H1 (cell line): ENCODE data around the gene NFIX. TPM values are rescaled to one million over a fixed set of nuclear protein-coding genes. Genes with fewer than 3 reads are reported as not detected.

Source experiments
- CTCF ChIA-PET: fragments of 300-600 bp; sonication (Branson Sonifier 250); formaldehyde crosslinking; loops from one replicate; lab custom pipeline; 2021; ENCODE audit not compliant: partially characterized antibody; lab: Charles Lee
- POLR2A ChIA-PET: fragments of 300-600 bp; sonication (Branson Sonifier 250); formaldehyde crosslinking; loops from one replicate; lab custom pipeline; 2021; ENCODE audit warnings: inconsistent platforms; ENCODE audit not compliant: partially characterized antibody; lab: Charles Lee
- DNase-seq, 2 experiments: peaks; one replicate each; pipeline versions ENCODE4 v3.0.0 to v3.0.0-alpha.2; 2010 to 2022; ENCODE audit warnings: low spot score in 2 of 2, low read depth in 1 of 2, mixed read lengths in 1 of 2
- FAIRE-seq: peaks from 2 replicates; lab custom pipeline; 2011; peaks lifted over from hg19 to GRCh38; lab: Jason Lieb, UNC
- H2AFZ ChIP-seq: 2 replicates; pipeline ENCODE4 v1.8.1; 2012; ENCODE audit warnings: low read length, inconsistent platforms
- H2AK5ac ChIP-seq: 2 replicates; pipeline ENCODE4 v1.6.1; 2013; ENCODE audit warnings: low read depth, low read length
- H2BK120ac ChIP-seq: replicated peaks from 2 replicates; pipeline ENCODE3; 2013; ENCODE audit warnings: low read depth, low read length, inconsistent platforms
- H2BK12ac ChIP-seq: 2 replicates; pipeline ENCODE4 v1.6.1; 2013; ENCODE audit warnings: low read depth, low read length
- H2BK15ac ChIP-seq: 2 replicates; pipeline ENCODE4 v1.6.1; 2013; ENCODE audit warnings: low read length
- H2BK20ac ChIP-seq: 2 replicates; pipeline ENCODE4 v1.6.1; 2013; ENCODE audit warnings: low read length
- H2BK5ac ChIP-seq: 2 replicates; pipeline ENCODE4 v1.6.1; 2013; ENCODE audit warnings: low read depth, low read length
- H3K14ac ChIP-seq: 2 replicates; pipeline ENCODE4 v1.6.1; 2013; ENCODE audit warnings: inconsistent platforms; ENCODE audit not compliant: insufficient read length
- H3K18ac ChIP-seq: 2 replicates; pipeline ENCODE4 v1.6.1; 2013; ENCODE audit warnings: low read length; ENCODE audit errors: extremely low read depth
- H3K23ac ChIP-seq: 2 replicates; pipeline ENCODE4 v1.6.1; 2013; ENCODE audit warnings: inconsistent platforms; ENCODE audit not compliant: insufficient read length
- H3K23me2 ChIP-seq: 2 replicates; pipeline ENCODE4 v1.6.1; 2013; ENCODE audit warnings: low read depth, low read length
- H3K27ac ChIP-seq: 2 replicates; pipeline ENCODE4 v1.6.1; 2011; ENCODE audit warnings: low read depth, low read length, inconsistent platforms
- H3K27me3 ChIP-seq, 4 experiments: replicated peaks in 1 of 4; 1 replicate in 1 of 4; 2 replicates in 3 of 4; pipeline versions ENCODE4 v1.6.1 to v1.8.1; 2011 to 2013; ENCODE audit warnings: low read length in 3 of 4, mild to moderate bottlenecking in 3 of 4, inconsistent platforms in 2 of 4, mixed read lengths in 2 of 4, moderate library complexity in 1 of 4; ENCODE audit not compliant: control insufficient read depth in 3 of 4, insufficient read depth in 3 of 4; ENCODE audit errors: extremely low read depth in 1 of 4
- H3K36me3 ChIP-seq, 4 experiments: 2 replicates each; pipeline versions ENCODE4 v1.6.1 to v1.8.1; 2011 to 2013; ENCODE audit warnings: mild to moderate bottlenecking in 4 of 4, low read length in 3 of 4, moderate library complexity in 2 of 4, control low read depth in 1 of 4, inconsistent platforms in 1 of 4; ENCODE audit not compliant: insufficient read depth in 4 of 4, control insufficient read depth in 2 of 4
- H3K4ac ChIP-seq: replicated peaks from 2 replicates; pipeline ENCODE3; 2013; ENCODE audit warnings: low read length, low read depth, mixed read lengths, inconsistent platforms; ENCODE audit not compliant: insufficient read length
- H3K4me1 ChIP-seq, 4 experiments: replicated peaks in 1 of 4; 1 replicate in 1 of 4; 2 replicates in 3 of 4; pipeline versions ENCODE4 v1.6.1 to v1.8.1; 2011 to 2013; ENCODE audit warnings: low read length in 3 of 4, inconsistent platforms in 2 of 4, mixed read lengths in 1 of 4; ENCODE audit not compliant: insufficient read depth in 4 of 4, control insufficient read depth in 3 of 4
- H3K4me2 ChIP-seq, 2 experiments: 2 replicates each; pipeline versions ENCODE4 v1.6.1 to v1.8.1; 2011 to 2013; ENCODE audit warnings: low read depth in 2 of 2, low read length in 2 of 2, control low read depth in 1 of 2, inconsistent platforms in 1 of 2, mild to moderate bottlenecking in 1 of 2; ENCODE audit not compliant: insufficient read depth in 1 of 2
- H3K4me3 ChIP-seq, 4 experiments: fragments of 200-600, 300-600 bp in 1 of 4; sonication (generic), shearing (Covaris generic), sonication (Bioruptor Twin) in 1 of 4; 2 replicates each; pipeline versions ENCODE4 v1.5.1 to v1.8.1; 2011 to 2016; ENCODE audit warnings: low read length in 4 of 4, low read depth in 3 of 4, control low read depth in 2 of 4, inconsistent platforms in 2 of 4, mild to moderate bottlenecking in 2 of 4, mixed read lengths in 1 of 4, moderate library complexity in 1 of 4; ENCODE audit not compliant: insufficient read depth in 2 of 4; ENCODE audit errors: extremely low read depth in 1 of 4
- H3K56ac ChIP-seq: replicated peaks from 2 replicates; pipeline ENCODE3; 2013; ENCODE audit warnings: low read depth, mild to moderate bottlenecking, mixed read lengths, low read length, inconsistent platforms; ENCODE audit not compliant: insufficient read length
- H3K79me1 ChIP-seq: 2 replicates; pipeline ENCODE4 v1.6.1; 2013; ENCODE audit warnings: low read depth, low read length, control low read depth
- H3K79me2 ChIP-seq, 2 experiments: 2 replicates each; pipeline versions ENCODE4 v1.6.1 to v1.8.1; 2012 to 2013; ENCODE audit warnings: low read length in 2 of 2, mild to moderate bottlenecking in 2 of 2, inconsistent platforms in 1 of 2; ENCODE audit not compliant: insufficient read depth in 2 of 2, control insufficient read depth in 1 of 2
- H3K9ac ChIP-seq, 4 experiments: replicated peaks in 1 of 4; 1 replicate in 1 of 4; 2 replicates in 3 of 4; pipeline versions ENCODE4 v1.6.1 to v1.8.1; 2011 to 2013; ENCODE audit warnings: low read depth in 3 of 4, low read length in 3 of 4, control low read depth in 2 of 4, mild to moderate bottlenecking in 2 of 4, moderate library complexity in 2 of 4, inconsistent platforms in 1 of 4; ENCODE audit errors: extremely low read depth in 1 of 4
- H3K9me3 ChIP-seq, 2 experiments: 2 replicates each; pipeline versions ENCODE4 v1.6.1 to v1.8.1; 2012 to 2013; ENCODE audit warnings: mild to moderate bottlenecking in 2 of 2, moderate library complexity in 2 of 2, control low read depth in 1 of 2, inconsistent platforms in 1 of 2, low read depth in 1 of 2, low read length in 1 of 2, mixed read lengths in 1 of 2; ENCODE audit not compliant: insufficient read depth in 2 of 2
- H4K20me1 ChIP-seq, 2 experiments: replicated peaks in 1 of 2; 2 replicates each; pipeline versions ENCODE3 to v1.8.1; 2011 to 2013; ENCODE audit warnings: inconsistent platforms in 2 of 2, low read length in 2 of 2, mild to moderate bottlenecking in 1 of 2; ENCODE audit not compliant: insufficient read depth in 2 of 2, control insufficient read depth in 1 of 2
- H4K5ac ChIP-seq: 2 replicates; pipeline ENCODE4 v1.6.1; 2013; ENCODE audit warnings: low read length, low read depth, mixed read lengths, inconsistent platforms; ENCODE audit not compliant: insufficient read length
- H4K8ac ChIP-seq: 2 replicates; pipeline ENCODE4 v1.8.0; 2013; ENCODE audit warnings: mild to moderate bottlenecking, moderate library complexity, low read length, inconsistent platforms; ENCODE audit not compliant: insufficient read depth; ENCODE audit errors: extremely low read depth
- H4K91ac ChIP-seq: replicated peaks from 2 replicates; pipeline ENCODE3; 2013; ENCODE audit warnings: low read length, mixed read lengths, inconsistent platforms; ENCODE audit not compliant: insufficient read length
- JUN ChIP-seq: IDR thresholded peaks from 2 replicates; pipeline ENCODE4 v1.6.1; 2011; ENCODE audit warnings: low read depth, mild to moderate bottlenecking, improper control_type of control experiment, low read length
- KDM1A ChIP-seq: fragments of 200-600, 300-600 bp; sonication (generic); IDR thresholded peaks from 2 replicates; pipeline ENCODE4 v1.7.1; 2016; ENCODE audit warnings: mild to moderate bottlenecking, low read length, borderline replicate concordance
- SAP30 ChIP-seq: fragments of 300-600 bp; sonication (generic); IDR thresholded peaks from 2 replicates; pipeline ENCODE4 v1.7.1; 2012; ENCODE audit warnings: low read length, moderate library complexity, mild to moderate bottlenecking, inconsistent platforms; ENCODE audit not compliant: insufficient read depth, insufficient replicate concordance
- SP1 ChIP-seq: IDR thresholded peaks from 2 replicates; pipeline ENCODE4 v1.6.1; 2011; ENCODE audit warnings: low read depth, low read length
- USF2 ChIP-seq: IDR thresholded peaks from 2 replicates; pipeline ENCODE4 v1.6.1; 2011; ENCODE audit warnings: low read length, improper control_type of control experiment
- WGBS, 2 experiments: shearing (Covaris generic) in 1 of 2; methylation state at CpG; one replicate each; pipeline versions ENCODE4 v1.1.6 to v1.1.7; 2013 to 2015; ENCODE audit warnings: low lambda C conversion rate in 2 of 2, mixed read lengths in 2 of 2, inconsistent platforms in 1 of 2, low coverage in 1 of 2, missing lambda C conversion rate in 1 of 2; ENCODE audit not compliant: insufficient replicate concordance in 2 of 2, insufficient coverage in 1 of 2, insufficient read length in 1 of 2; ENCODE audit errors: extremely low coverage in 1 of 2, missing lambda C conversion rate in 1 of 2; 5-methylcytosine and 5-hydroxymethylcytosine counted together
- polyA plus RNA-seq, 7 experiments: library from polyadenylated mRNA; depleted of rRNA in 3 of 7; stranded (reverse) in 5 of 7; unstranded in 2 of 7; fragments of >200 nt in 5 of 7; fragments of 200-250 nt in 2 of 7; gene quantifications; 1 replicate in 5 of 7; 2 replicates in 1 of 7; 4 replicates in 1 of 7; pipeline versions ENCODE4 v1.2.1 to v1.2.3, GENCODE V29; 2011 to 2013; ENCODE audit warnings: missing spikeins in 2 of 7, mixed read lengths in 2 of 7
- total RNA-seq: library from RNA; stranded (reverse); fragmentation: NEBNext Ultra II Directional; extraction: Animal tissue kit (Norgen Biotek cat#: 25700); gene quantifications from 2 replicates; pipeline ENCODE4 v1.2.1, GENCODE V29; 2021

Gene NFIX
- total and polyA plus RNA-seq, 2 of the 8 experiments (the other 6 are each of a cell fraction or from before 2014, with no cell fraction given) = 0.03 to 0.20 TPM

GRCh38 chr19:13005861-13006370 lies 10.6 kb downstream of the NFIX start:
- Histone ChIP-seq H3K27me3 (peaks cover 36 to 95% (median 79%) of the 10 kb centered on the region in 4 experiments), H2BK15ac (no peak overlapping the region), H2BK12ac (no peak overlapping the region), H2BK20ac (no peak overlapping the region), H4K91ac (no peak overlapping the region), H3K4me1 (peaks cover 3 to 16% (median 12%) of the 10 kb centered on the region in 4 experiments), H2AK5ac (no peak overlapping the region), H3K18ac (no peak overlapping the region)
- CTCF ChIA-PET = interaction anchor here (0.6 to 12.9 kb wide), 18 partner anchors 8 to 252 kb away, joined by 3 to 175 read pairs (median 6); no protein-coding TSS in a partner anchor
- TF ChIP-seq JUN (no peak), KDM1A (no peak), USF2 (no peak), SP1 (no peak), SAP30 (no peak)
- TF ChIP-seq, all 59 proteins: peak for 0
- POLR2A ChIA-PET = interaction anchor here (0.8 to 1.7 kb wide), 5 partner anchors 9 to 52 kb away, joined by 3 to 4 read pairs (median 3); no protein-coding TSS in a partner anchor
- Histone ChIP-seq H3K4me3 (no peak overlapping the region), H4K8ac (no peak overlapping the region), H4K20me1 (peaks cover 2 to 13% of the 10 kb centered on the region in 2 experiments), H3K79me2 (no peaks in the 10 kb centered on the region), H3K14ac (no peak overlapping the region), H3K9ac (no peak overlapping the region), H3K23me2 (peaks cover 2% of the 10 kb centered on the region; the same call in 1 of the 2 replicates), H3K27ac (no peak overlapping the region), H4K5ac (no peak overlapping the region), H3K4ac (no peak overlapping the region), H3K23ac (no peak overlapping the region), H3K4me2 (no peak overlapping the region), H2BK5ac (no peak overlapping the region), H3K9me3 (no peaks in the 10 kb centered on the region), H3K36me3 (no peaks in the 10 kb centered on the region), H3K79me1 (no peaks in the 10 kb centered on the region), H3K56ac (no peak overlapping the region), H2AFZ (no peak overlapping the region), H2BK120ac (no peak overlapping the region)
- WGBS, 2 experiments = 84% methylated on average over 11 of the region's 12 CpGs; no CpG with 5 or more reads in 1 of the 2 experiments
- FAIRE-seq (no peak), DNase-seq (no peak)
